Right lobe of liver (tissue), 6 donors: Measurements from ENCODE around the gene LSM2. TPM values are rescaled to one million over a fixed set of nuclear protein-coding genes. Genes with fewer than 3 reads are reported as not detected.

Experiments
- ATAC-seq, 4 donors: fragments of 200-7000 bp; cut with Tn5 transposase; one replicate each; pipeline ENCODE4 v1.9.1; 2020; ENCODE audit warnings: mild to moderate bottlenecking in 4 of 4, moderate library complexity in 4 of 4
- DNase-seq, 3 donors: peaks; one replicate each; pipeline ENCODE4 v3.0.0-alpha.2; 2020
- H3K27ac ChIP-seq, 3 donors: fragments of 200-600 bp; one replicate each; pipeline ENCODE4 v1.8.0; 2022
- H3K27me3 ChIP-seq, 2 donors: fragments of 200-600 bp; one replicate each; pipeline ENCODE4 v1.8.0; 2022
- H3K36me3 ChIP-seq, 4 donors: fragments of 200-600 bp; sonication (generic) in 1 of 4; one replicate each; pipeline versions ENCODE4 v1.5.1 to v1.8.0; 2017 to 2022; ENCODE audit warnings: control low read depth in 1 of 4
- H3K4me1 ChIP-seq, 4 donors: fragments of 200-600 bp; sonication (generic) in 1 of 4; one replicate each; pipeline versions ENCODE4 v1.5.1 to v1.8.0; 2017 to 2022; ENCODE audit warnings: control low read depth in 1 of 4
- H3K4me3 ChIP-seq, 3 donors: fragments of 200-600 bp; one replicate each; pipeline ENCODE4 v1.8.0; 2022
- H3K9me3 ChIP-seq, 4 donors: fragments of 200-600 bp; sonication (generic) in 1 of 4; one replicate each; pipeline versions ENCODE4 v1.5.1 to v1.8.0; 2017 to 2022; ENCODE audit warnings: control low read depth in 1 of 4
- POLR2A ChIP-seq: fragments of 450-650 bp; IDR thresholded peaks from one replicate; pipeline ENCODE4 v1.6.1; 2017; ENCODE audit warnings: antibody characterized with exemption, mild to moderate bottlenecking
- WGBS: methylation state at CpG from one replicate; pipeline ENCODE4 v1.1.6; 2018; ENCODE audit warnings: low coverage, low lambda C conversion rate; ENCODE audit not compliant: insufficient coverage; ENCODE audit errors: missing lambda C conversion rate; 5-methylcytosine and 5-hydroxymethylcytosine counted together
- intact Hi-C, 2 donors: fragments of 100-400 bp; cut with DNase I; formaldehyde crosslinking; loops; one replicate each; pipeline versions ENCODE4 v1.11.2 to v1.14.1; 2022
- total RNA-seq, 6 experiments: library from RNA; depleted of rRNA in 2 of 6; stranded (reverse); fragments of >200 nt in 2 of 6; fragmentation: NEBNext Ultra II Directional in 3 of 6; extraction: Animal tissue kit (Norgen Biotek cat#: 25700) in 3 of 6; gene quantifications; one replicate each; pipeline versions ENCODE4 v1.1.0 to v1.2.4, GENCODE V29; 2016 to 2023
- TF ChIP-seq, protein P1 (sequence below), 4 donors: fragments of 200-600 bp in 3 of 4; fragments of 450-650 bp in 1 of 4; IDR thresholded peaks; one replicate each; pipeline versions ENCODE4 v1.5.1 to v1.8.0; 2016 to 2022; ENCODE audit warnings: antibody characterized with exemption in 4 of 4, mild to moderate bottlenecking in 2 of 4
- donor health status: DM: no; HTN: yes; CAD: no.
- donor health status: DM: no; HTN: no; CAD: no.
- donor health status: DM: no; HTN: no; CAD: no.
- donor health status: DM: no; HTN: yes; CAD: no.
- donor health status: DM: no; HTN: yes; CAD: no.

Gene LSM2
- total RNA-seq, 6 experiments from 2014 or later, result 11.0 to 26.1 (median 11.6) TPM

DNA sequence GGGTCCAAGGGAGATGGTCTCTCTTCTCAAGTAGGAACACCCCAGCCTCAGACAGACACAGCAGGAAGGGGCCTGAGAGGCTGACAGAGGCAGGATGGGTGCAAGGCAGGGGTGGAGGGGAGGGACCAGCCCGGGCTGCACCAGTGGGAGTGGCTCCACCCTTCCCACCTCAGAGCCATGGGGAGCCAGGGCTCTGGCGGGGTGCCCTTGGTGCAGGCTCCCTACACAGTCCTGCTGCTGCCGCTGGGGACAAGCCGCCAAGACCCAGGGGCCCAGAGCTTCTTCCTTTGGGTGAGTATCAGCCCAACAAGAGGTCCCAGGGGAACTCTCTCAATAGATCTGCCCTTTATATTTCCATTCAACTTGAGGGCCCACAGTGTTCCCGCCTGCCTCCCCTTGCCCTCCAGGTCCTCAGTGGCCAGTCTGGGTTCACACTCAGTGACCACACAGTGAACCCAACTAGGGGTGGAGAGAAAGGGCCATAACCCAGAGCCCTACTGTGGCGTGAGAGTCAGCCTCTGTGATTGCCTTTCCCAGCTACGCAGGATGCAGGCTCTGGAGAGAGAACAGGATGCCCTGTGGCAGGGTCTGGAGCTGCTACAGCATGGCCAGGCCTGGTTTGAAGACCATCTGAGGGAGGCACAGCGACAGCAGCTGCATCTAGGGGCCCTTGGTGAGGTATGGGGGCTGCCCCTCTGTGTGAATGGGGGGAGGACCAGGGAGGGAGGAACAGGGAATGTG is 43.7 kb downstream of the LSM2 start:
- H3K4me1 ChIP-seq, result no peaks in the 10 kb centered on the region
- no peaks in the 10 kb centered on the region for H3K9me3 ChIP-seq
- ATAC-seq (peak in 1 of 4 donors; percentile 19), DNase-seq (no peak)
- 50% methylated on average over 1 of the region's 8 CpGs for WGBS
- H3K27me3 ChIP-seq, result no peaks in the 10 kb centered on the region
- H3K27ac ChIP-seq, result no peak overlapping the region
- intact Hi-C loops, result loop anchor here (10.0 kb wide), 2 partner anchors 48 to 78 kb away; partner anchors contain the start of genes LY6G5C (in 2 of the 2) and LY6G6D (in 1 of the 2)
- no peak overlapping the region for H3K4me3 ChIP-seq
- H3K36me3 ChIP-seq, result no peaks in the 10 kb centered on the region
- TF ChIP-seq POLR2A, result no peak
- TF ChIP-seq, protein P1, sequence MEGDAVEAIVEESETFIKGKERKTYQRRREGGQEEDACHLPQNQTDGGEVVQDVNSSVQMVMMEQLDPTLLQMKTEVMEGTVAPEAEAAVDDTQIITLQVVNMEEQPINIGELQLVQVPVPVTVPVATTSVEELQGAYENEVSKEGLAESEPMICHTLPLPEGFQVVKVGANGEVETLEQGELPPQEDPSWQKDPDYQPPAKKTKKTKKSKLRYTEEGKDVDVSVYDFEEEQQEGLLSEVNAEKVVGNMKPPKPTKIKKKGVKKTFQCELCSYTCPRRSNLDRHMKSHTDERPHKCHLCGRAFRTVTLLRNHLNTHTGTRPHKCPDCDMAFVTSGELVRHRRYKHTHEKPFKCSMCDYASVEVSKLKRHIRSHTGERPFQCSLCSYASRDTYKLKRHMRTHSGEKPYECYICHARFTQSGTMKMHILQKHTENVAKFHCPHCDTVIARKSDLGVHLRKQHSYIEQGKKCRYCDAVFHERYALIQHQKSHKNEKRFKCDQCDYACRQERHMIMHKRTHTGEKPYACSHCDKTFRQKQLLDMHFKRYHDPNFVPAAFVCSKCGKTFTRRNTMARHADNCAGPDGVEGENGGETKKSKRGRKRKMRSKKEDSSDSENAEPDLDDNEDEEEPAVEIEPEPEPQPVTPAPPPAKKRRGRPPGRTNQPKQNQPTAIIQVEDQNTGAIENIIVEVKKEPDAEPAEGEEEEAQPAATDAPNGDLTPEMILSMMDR (IDR thresholded peaks at IDR 0.05), result no peak

DNA sequence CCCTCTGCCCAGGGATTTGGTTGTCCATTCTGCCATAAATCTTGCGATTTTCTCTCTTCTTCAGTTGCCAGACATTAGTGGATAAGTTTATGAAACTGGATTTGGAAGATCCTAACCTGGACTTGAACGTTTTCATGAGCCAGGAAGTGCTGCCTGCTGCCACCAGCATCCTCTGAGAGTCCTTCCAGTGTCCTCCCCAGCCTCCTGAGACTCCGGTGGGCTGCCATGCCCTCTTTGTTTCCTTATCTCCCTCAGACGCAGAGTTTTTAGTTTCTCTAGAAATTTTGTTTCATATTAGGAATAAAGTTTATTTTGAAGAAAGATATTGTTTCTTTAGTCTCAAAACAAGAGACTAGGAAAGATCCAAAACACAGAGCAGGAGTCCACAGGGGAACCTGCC is 44.4 kb downstream of the LSM2 start, which contains the start of gene SAPCD1:
SAPCD1 (plus strand) TSS at position 301 of the 400 bp plus-strand sequence. CDS start 399 bp downstream, outside the sequence.
- no peak for ATAC-seq
- Histone ChIP-seq H3K4me3 (no peak within 1 kb of the TSS), H3K36me3 (no peaks in the 10 kb centered on the region), H3K27ac (no peak within 1 kb of the TSS), H3K27me3 (no peaks in the 10 kb centered on the region), H3K9me3 (no peaks in the 10 kb centered on the region), H3K4me1 (no peaks in the 10 kb centered on the region)
- DNase-seq, result no peak
- intact Hi-C loops, result loop anchor here (10.0 kb wide), 2 partner anchors 48 to 78 kb away; partner anchors contain the start of genes LY6G5C (in 2 of the 2) and LY6G6D (in 1 of the 2)
- TF ChIP-seq, protein P1 (IDR thresholded peaks at IDR 0.05), result no peak
- no peak for TF ChIP-seq POLR2A
- WGBS, result 86% methylated on average over 4 of the region's 4 CpGs

DNA sequence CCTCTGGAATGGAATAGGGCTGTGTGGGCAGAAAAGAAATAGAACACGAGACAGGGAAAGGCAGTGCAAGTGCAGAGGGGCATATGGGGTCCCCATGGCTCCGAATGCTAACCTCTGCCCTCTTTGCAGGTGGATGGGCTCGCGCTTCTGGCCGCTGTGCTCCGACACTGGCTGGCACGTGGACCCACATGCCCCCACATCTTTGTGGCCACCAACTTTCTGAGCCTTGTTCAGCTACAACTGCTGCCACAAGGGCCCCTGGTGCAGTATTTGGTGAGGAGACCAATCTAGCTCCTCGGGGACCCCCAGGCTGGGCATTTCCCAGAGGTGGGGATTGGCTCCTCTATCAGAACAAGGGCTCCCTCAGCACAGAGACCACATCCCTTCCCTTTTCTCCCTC is 45.4 kb downstream of the LSM2 start:
- no peaks in the 10 kb centered on the region for H3K36me3 ChIP-seq
- H3K27ac ChIP-seq, result no peak overlapping the region
- intact Hi-C loops, result loop anchor here (10.0 kb wide), 2 partner anchors 47 to 77 kb away; partner anchors contain the start of genes LY6G5C (in 2 of the 2) and LY6G6D (in 1 of the 2)
- 100% methylated on average over 1 of the region's 8 CpGs for WGBS
- TF ChIP-seq, protein P1 (IDR thresholded peaks at IDR 0.05), result no peak
- no peak for TF ChIP-seq POLR2A
- no peaks in the 10 kb centered on the region for H3K4me1 ChIP-seq
- H3K9me3 ChIP-seq, result no peaks in the 10 kb centered on the region
- DNase-seq (peak in 1 of 3 donors; percentile 27), ATAC-seq (no peak)
- H3K27me3 ChIP-seq, result no peaks in the 10 kb centered on the region
- no peak overlapping the region for H3K4me3 ChIP-seq

DNA sequence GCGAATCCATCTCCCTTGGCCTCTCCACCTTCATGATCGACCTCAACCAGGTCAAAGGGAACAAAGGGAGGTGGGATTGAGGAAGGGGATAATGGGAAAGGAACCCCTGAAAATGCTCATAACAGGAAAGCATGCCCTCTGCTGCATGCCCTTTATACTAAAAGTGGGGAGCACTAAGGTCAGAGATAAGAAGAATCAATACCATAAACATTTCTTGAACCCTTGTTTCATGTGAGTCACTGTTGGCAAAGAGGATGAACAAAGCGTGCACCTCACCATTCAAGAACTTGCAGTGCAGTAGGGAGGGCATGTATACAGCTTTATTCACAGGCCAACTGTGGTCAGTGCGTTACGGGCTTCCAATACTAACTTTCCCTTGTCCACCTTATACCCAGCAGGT is 46.0 kb downstream of the LSM2 start:
- intact Hi-C loops, result loop anchor here (10.0 kb wide), 2 partner anchors 46 to 76 kb away; partner anchors contain the start of genes LY6G5C (in 2 of the 2) and LY6G6D (in 1 of the 2)
- Histone ChIP-seq H3K27ac (no peak overlapping the region), H3K9me3 (no peaks in the 10 kb centered on the region), H3K4me3 (no peak overlapping the region), H3K36me3 (no peaks in the 10 kb centered on the region), H3K27me3 (no peaks in the 10 kb centered on the region), H3K4me1 (no peaks in the 10 kb centered on the region)
- TF ChIP-seq POLR2A, result no peak
- TF ChIP-seq, protein P1 (IDR thresholded peaks at IDR 0.05), result no peak
- DNase-seq, result no peak
- ATAC-seq, result no peak
- 95% methylated on average over 2 of the region's 5 CpGs for WGBS
